Hepatocyte (in vitro differentiated cells): Measurements from ENCODE around the gene FPGS. TPM values are rescaled to one million over a fixed set of nuclear protein-coding genes. Genes with fewer than 3 reads are reported as not detected.

Experiments
- DNase-seq: peaks from one replicate; pipeline ENCODE4 v3.0.0-alpha.2; 2016; ENCODE audit warnings: low spot score
- H2AFZ ChIP-seq: fragments of 200-600 bp; sonication (generic); 2 replicates; pipeline ENCODE4 v1.6.0; 2016; ENCODE audit warnings: antibody characterized with exemption, mild to moderate bottlenecking
- H3K27ac ChIP-seq: fragments of 200-600 bp; sonication (generic); 2 replicates; pipeline ENCODE4 v1.5.1; 2016; ENCODE audit warnings: mild to moderate bottlenecking
- H3K27me3 ChIP-seq: fragments of 200-600 bp; sonication (generic); 2 replicates; pipeline ENCODE4 v1.6.1; 2016
- H3K36me3 ChIP-seq: fragments of 200-600 bp; sonication (generic); replicated peaks from 2 replicates; pipeline ENCODE4 v1.5.1; 2016; ENCODE audit warnings: low read depth; ENCODE audit not compliant: insufficient read depth
- H3K4me1 ChIP-seq: fragments of 200-600 bp; sonication (generic); 2 replicates; pipeline ENCODE4 v1.5.1; 2016; ENCODE audit warnings: mild to moderate bottlenecking, moderate library complexity; ENCODE audit not compliant: insufficient read depth
- H3K4me2 ChIP-seq: fragments of 200-600 bp; sonication (generic); 2 replicates; pipeline ENCODE4 v1.6.0; 2016
- H3K4me3 ChIP-seq: fragments of 200-600 bp; sonication (generic); 2 replicates; pipeline ENCODE4 v1.5.1; 2016; ENCODE audit warnings: mild to moderate bottlenecking
- H3K79me2 ChIP-seq: fragments of 200-600 bp; sonication (generic); 2 replicates; pipeline ENCODE4 v1.6.0; 2017; ENCODE audit warnings: mild to moderate bottlenecking
- H3K9me2 ChIP-seq: fragments of 200-600 bp; sonication (generic); replicated peaks from 2 replicates; pipeline ENCODE4 v1.6.0; 2017; ENCODE audit warnings: mild to moderate bottlenecking; ENCODE audit not compliant: insufficient read depth
- H3K9me3 ChIP-seq: fragments of 200-600 bp; sonication (generic); 2 replicates; pipeline ENCODE4 v1.5.1; 2016; ENCODE audit warnings: low read depth, mild to moderate bottlenecking
- H4K20me1 ChIP-seq: fragments of 200-600 bp; sonication (generic); 2 replicates; pipeline ENCODE4 v1.6.0; 2016; ENCODE audit warnings: mild to moderate bottlenecking; ENCODE audit not compliant: insufficient read depth, poor library complexity, severe bottlenecking
- CTCF ChIP-seq: fragments of 200-600 bp; sonication (generic); IDR thresholded peaks from 2 replicates; pipeline ENCODE4 v1.5.1; 2016; ENCODE audit warnings: antibody characterized with exemption, mild to moderate bottlenecking; ENCODE audit not compliant: poor library complexity
- EZH2 ChIP-seq: fragments of 200-600 bp; sonication (generic); IDR thresholded peaks from 2 replicates; pipeline ENCODE4 v1.6.1; 2016; ENCODE audit warnings: antibody characterized with exemption, mild to moderate bottlenecking, borderline replicate concordance
- EZH2phosphoT487 ChIP-seq: fragments of 200-600 bp; sonication (generic); IDR thresholded peaks from one replicate; pipeline ENCODE4 v1.6.1; 2018; ENCODE audit warnings: antibody characterized with exemption, mild to moderate bottlenecking, low read depth, moderate library complexity; ENCODE audit not compliant: unreplicated experiment, severe bottlenecking
- WGBS: methylation state at CpG from one replicate; pipeline ENCODE4 v1.1.6; 2016; ENCODE audit warnings: low lambda C conversion rate; ENCODE audit errors: missing lambda C conversion rate; 5-methylcytosine and 5-hydroxymethylcytosine counted together
- polyA plus RNA-seq: library from polyadenylated mRNA; unstranded; fragments of >200 nt; fragmentation: Nextera tagmentation; extraction: Ambion mirVana; gene quantifications from 2 replicates; pipeline ENCODE4 v1.2.1, GENCODE V29; 2016
- total RNA-seq: library from RNA; depleted of rRNA; stranded (reverse); fragments of >200 nt; gene quantifications from 2 replicates; pipeline ENCODE4 v1.2.3, GENCODE V29; 2014

Gene FPGS
- total and polyA plus RNA-seq, 2 experiments from 2014 or later, result 27.4 to 48.5 TPM

- Histone ChIP-seq H3K79me2 (peaks cover 26% of the 10 kb centered on the region), H3K4me1 (peaks cover 32% of the 10 kb centered on the region), H4K20me1 (no peaks in the 10 kb centered on the region), H3K9me3 (no peaks in the 10 kb centered on the region), H3K4me3 (no peak overlapping the region), H3K9me2 (no peaks in the 10 kb centered on the region), H3K27me3 (no peaks in the 10 kb centered on the region), H3K27ac (no peak overlapping the region), H3K36me3 (no peaks in the 10 kb centered on the region), H2AFZ (no peak overlapping the region), H3K4me2 (no peak overlapping the region)
- 75% methylated on average over 8 of the region's 8 CpGs for WGBS
- TF ChIP-seq CTCF, result peak; percentile 26
- TF ChIP-seq EZH2, result no peak
- peak; percentile 45 for DNase-seq
These were observed 2.9 kb downstream of the FPGS start for GRCh38 chr9:127805620-127806019.

- peaks cover 25% of the 10 kb centered on the region for H3K4me1 ChIP-seq
- WGBS, result 97% methylated on average over 12 of the region's 14 CpGs
These were observed 4.2 kb downstream of the FPGS start for GRCh38 chr9:127806871-127807270.

GRCh38 chr9:127808347-127809001 is 5.8 kb downstream of the FPGS start:
- Histone ChIP-seq H3K27ac (no peak overlapping the region), H4K20me1 (no peaks in the 10 kb centered on the region), H2AFZ (no peak overlapping the region), H3K36me3 (no peaks in the 10 kb centered on the region), H3K4me3 (no peak overlapping the region), H3K9me2 (no peaks in the 10 kb centered on the region), H3K27me3 (no peaks in the 10 kb centered on the region), H3K4me1 (peaks cover 18% of the 10 kb centered on the region), H3K79me2 (peaks cover 26% of the 10 kb centered on the region), H3K4me2 (no peak overlapping the region), H3K9me3 (no peaks in the 10 kb centered on the region)
- TF ChIP-seq EZH2phosphoT487, result no peak
- TF ChIP-seq EZH2, result no peak
- no peak for TF ChIP-seq CTCF
- DNase-seq, result no peak
- 92% methylated on average over 17 of the region's 17 CpGs for WGBS

More at GRCh38 chr9:127806871-127807270, 4.2 kb downstream of the FPGS start:
- Histone ChIP-seq H3K36me3 (no peaks in the 10 kb centered on the region), H3K9me2 (no peaks in the 10 kb centered on the region), H2AFZ (no peak overlapping the region), H3K4me2 (no peak overlapping the region), H3K79me2 (peaks cover 26% of the 10 kb centered on the region), H4K20me1 (no peaks in the 10 kb centered on the region), H3K27me3 (no peaks in the 10 kb centered on the region), H3K9me3 (no peaks in the 10 kb centered on the region), H3K4me3 (no peak overlapping the region), H3K27ac (no peak overlapping the region)
- no peak for DNase-seq
- TF ChIP-seq EZH2phosphoT487 (no peak), CTCF (no peak), EZH2 (no peak)
